ENCODE measurements around the gene ZDHHC8. TPM values are rescaled to one million over a fixed set of nuclear protein-coding genes. Genes with fewer than 3 reads are reported as not detected.
A peak's percentile ranks its signal among the peaks of the same experiment; 100 is the strongest.

Gene ZDHHC8
- total RNA-seq, 1 donor from 2014 or later: 108 TPM

DNA sequence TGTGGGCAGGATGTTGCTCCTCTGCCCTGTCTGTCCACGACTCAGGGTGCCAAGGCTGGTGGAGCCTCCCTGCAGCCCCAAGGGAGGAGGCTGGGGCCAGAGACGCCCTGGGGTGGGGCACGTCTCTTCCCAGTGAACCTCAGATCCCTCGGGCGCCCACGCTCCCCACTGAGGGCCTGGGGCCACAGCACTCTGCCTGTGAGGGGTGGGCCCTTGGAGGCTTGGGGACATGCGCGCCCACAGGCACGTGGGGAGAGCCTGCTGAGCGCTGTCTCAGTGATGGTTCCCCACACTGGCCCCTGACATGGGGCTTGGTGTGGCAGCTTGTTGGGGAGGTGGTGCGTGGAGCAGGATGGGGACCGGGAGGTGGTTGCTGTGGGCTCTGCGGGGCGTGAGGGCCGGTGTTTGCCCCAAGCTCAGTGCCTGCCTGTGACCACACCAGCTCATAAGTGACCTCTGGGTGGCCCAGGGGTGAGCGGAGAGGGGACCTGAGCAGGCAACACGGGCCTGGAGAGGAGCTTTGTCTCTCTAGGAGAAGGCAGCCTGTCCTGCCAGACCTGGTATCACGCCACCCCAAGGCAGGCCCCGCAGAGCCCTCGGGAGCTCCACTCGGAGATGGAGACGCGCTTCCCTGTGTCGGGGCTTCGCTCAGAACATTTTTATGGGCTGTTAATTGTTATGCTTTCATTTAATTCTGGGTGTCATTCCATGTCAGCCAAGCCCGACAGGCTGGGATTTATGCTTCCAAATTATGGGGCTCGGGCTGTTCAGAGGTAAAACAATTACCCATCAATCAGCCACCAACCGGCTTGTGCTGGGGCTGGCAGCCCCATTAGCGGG, 46.7 kb downstream of the ZDHHC8 start:
- DNase-seq (ENCODE audit: extremely low spot score, unreplicated experiment): no peak
- H3K27ac Mint-ChIP-seq (ENCODE audit: unreplicated experiment): no peak overlapping the region
- H3K9me3 Mint-ChIP-seq (ENCODE audit: unreplicated experiment): no peaks in the 10 kb centered on the region
- H3K4me1 Mint-ChIP-seq (ENCODE audit: unreplicated experiment): peaks cover 5% of the 10 kb centered on the region
- no peak for TF ChIP-seq CTCF (IDR thresholded peaks at IDR 0.05)
- H3K36me3 Mint-ChIP-seq (ENCODE audit: unreplicated experiment): no peaks in the 10 kb centered on the region
- H3K4me3 Mint-ChIP-seq (ENCODE audit: unreplicated experiment): no peak overlapping the region
- peaks cover 5% of the 10 kb centered on the region for H3K27me3 Mint-ChIP-seq (ENCODE audit: unreplicated experiment)

GRCh38 chr22:20178915-20179227, 47.3 kb downstream of the ZDHHC8 start:
- Mint-ChIP-seq H3K4me1 (ENCODE audit: unreplicated experiment) (peaks cover under 1% of the 10 kb centered on the region), H3K27me3 (ENCODE audit: unreplicated experiment) (peaks cover 5% of the 10 kb centered on the region), H3K27ac (ENCODE audit: unreplicated experiment) (no peak overlapping the region), H3K9me3 (ENCODE audit: unreplicated experiment) (no peaks in the 10 kb centered on the region), H3K4me3 (ENCODE audit: unreplicated experiment) (no peak overlapping the region), H3K36me3 (ENCODE audit: unreplicated experiment) (no peaks in the 10 kb centered on the region)
- DNase-seq (ENCODE audit: extremely low spot score, unreplicated experiment): no peak
- no peak for TF ChIP-seq CTCF (IDR thresholded peaks at IDR 0.05)

- no peaks in the 10 kb centered on the region for H3K9me3 Mint-ChIP-seq (ENCODE audit: unreplicated experiment)
- H3K27ac Mint-ChIP-seq (ENCODE audit: unreplicated experiment): no peak overlapping the region
- H3K36me3 Mint-ChIP-seq (ENCODE audit: unreplicated experiment): no peaks in the 10 kb centered on the region
- no peak overlapping the region for H3K4me3 Mint-ChIP-seq (ENCODE audit: unreplicated experiment)
- no peak for DNase-seq (ENCODE audit: extremely low spot score, unreplicated experiment)
- peaks cover 5% of the 10 kb centered on the region for H3K27me3 Mint-ChIP-seq (ENCODE audit: unreplicated experiment)
- H3K4me1 Mint-ChIP-seq (ENCODE audit: unreplicated experiment): no peaks in the 10 kb centered on the region
- no peak for TF ChIP-seq CTCF (IDR thresholded peaks at IDR 0.05)
These were observed 48.0 kb downstream of the ZDHHC8 start for GRCh38 chr22:20179455-20180244.

- H3K9me3 Mint-ChIP-seq (ENCODE audit: unreplicated experiment): no peaks in the 10 kb centered on the region
- no peak overlapping the region for H3K27ac Mint-ChIP-seq (ENCODE audit: unreplicated experiment)
- no peak overlapping the region for H3K4me3 Mint-ChIP-seq (ENCODE audit: unreplicated experiment)
- H3K36me3 Mint-ChIP-seq (ENCODE audit: unreplicated experiment): no peaks in the 10 kb centered on the region
- no peak for DNase-seq (ENCODE audit: extremely low spot score, unreplicated experiment)
- H3K4me1 Mint-ChIP-seq (ENCODE audit: unreplicated experiment): no peaks in the 10 kb centered on the region
- peaks cover 5% of the 10 kb centered on the region for H3K27me3 Mint-ChIP-seq (ENCODE audit: unreplicated experiment)
- peak; percentile 35 for TF ChIP-seq CTCF (IDR thresholded peaks at IDR 0.05)
These were observed 48.6 kb downstream of the ZDHHC8 start for GRCh38 chr22:20180245-20180630.

GRCh38 chr22:20180640-20181039, 49.0 kb downstream of the ZDHHC8 start:
- Mint-ChIP-seq H3K36me3 (ENCODE audit: unreplicated experiment) (no peaks in the 10 kb centered on the region), H3K27me3 (ENCODE audit: unreplicated experiment) (peaks cover 5% of the 10 kb centered on the region), H3K4me3 (ENCODE audit: unreplicated experiment) (no peak overlapping the region), H3K27ac (ENCODE audit: unreplicated experiment) (no peak overlapping the region), H3K4me1 (ENCODE audit: unreplicated experiment) (no peaks in the 10 kb centered on the region), H3K9me3 (ENCODE audit: unreplicated experiment) (no peaks in the 10 kb centered on the region)
- no peak for TF ChIP-seq CTCF (IDR thresholded peaks at IDR 0.05)
- DNase-seq (ENCODE audit: extremely low spot score, unreplicated experiment): no peak
